GM18868 (cell line): ENCODE data around the gene UQCRHL.

Source experiments
- ATAC-seq: cut with Tn5 transposase; IDR thresholded peaks from one replicate; pipeline ENCODE4 v1.9.1; 2021; ENCODE audit warnings: mild to moderate bottlenecking, moderate library complexity; ENCODE audit not compliant: unreplicated experiment

UQCRHL gene

GRCh38 chr1:15799004-15799867 is 8.2 kb downstream of the UQCRHL start:
- ATAC-seq, result no peak

- no peak for ATAC-seq
Observed at GRCh38 chr1:15797614-15798390, 9.6 kb downstream of the UQCRHL start.

GRCh38 chr1:15796086-15796462 is 11.4 kb downstream of the UQCRHL start:
- no peak for ATAC-seq

GRCh38 chr1:15788624-15789301 is 18.7 kb downstream of the UQCRHL start:
- no peak for ATAC-seq

- no peak for ATAC-seq
Observed at GRCh38 chr1:15786581-15786980, 20.9 kb downstream of the UQCRHL start.

- no peak for ATAC-seq
Observed at GRCh38 chr1:15785683-15786082, 21.8 kb downstream of the UQCRHL start.

GRCh38 chr1:15777909-15778707 is 29.3 kb downstream of the UQCRHL start:
- no peak for ATAC-seq

- no peak for ATAC-seq
Observed at GRCh38 chr1:15775706-15776105, 31.7 kb downstream of the UQCRHL start.

- ATAC-seq, result no peak
Observed at GRCh38 chr1:15771836-15772515, 35.5 kb downstream of the UQCRHL start.

GRCh38 chr1:15770313-15770962 is 37.0 kb downstream of the UQCRHL start:
- ATAC-seq, result no peak

GRCh38 chr1:15768388-15768787 is 39.1 kb downstream of the UQCRHL start:
- ATAC-seq, result no peak

- no peak for ATAC-seq
Observed at GRCh38 chr1:15767941-15768340, 39.5 kb downstream of the UQCRHL start.

GRCh38 chr1:15765495-15766194 is 41.8 kb downstream of the UQCRHL start:
- ATAC-seq, result no peak

GRCh38 chr1:15764890-15765289 is 42.6 kb downstream of the UQCRHL start:
- no peak for ATAC-seq

GRCh38 chr1:15764269-15764764 is 43.1 kb downstream of the UQCRHL start:
- no peak for ATAC-seq

GRCh38 chr1:15762546-15762945 is 44.9 kb downstream of the UQCRHL start:
- no peak for ATAC-seq

GRCh38 chr1:15761366-15762128 is 45.9 kb downstream of the UQCRHL start:
- ATAC-seq, result no peak
